H7 (cell line): ENCODE data around the gene KLHL29. TPM values are rescaled to one million over a fixed set of nuclear protein-coding genes. Genes with fewer than 3 reads are reported as not detected.
A peak's percentile ranks its signal among the peaks of the same experiment; 100 is the strongest.
"Not testable (repeated sequence)": the region's sequence is repeated elsewhere in the genome, so short reads cannot be mapped to it uniquely, and the experiment has no call there.

Experiments used
- DNase-seq: peaks from one replicate; pipeline ENCODE4 v3.0.0; 2012
- H3K27me3 ChIP-seq: 2 replicates; pipeline ENCODE4 v1.6.0; 2011; ENCODE audit warnings: mild to moderate bottlenecking, low read length; ENCODE audit not compliant: control insufficient read depth, insufficient read depth
- H3K36me3 ChIP-seq: replicated peaks from 2 replicates; pipeline ENCODE4 v1.5.1; 2011; ENCODE audit warnings: low read length; ENCODE audit not compliant: control insufficient read depth, insufficient read depth
- H3K4me3 ChIP-seq: 2 replicates; pipeline ENCODE4 v1.5.1; 2011; ENCODE audit warnings: low read depth, mild to moderate bottlenecking, control low read depth, low read length, moderate library complexity; ENCODE audit not compliant: insufficient read depth
- total RNA-seq: library from RNA; depleted of rRNA; stranded (reverse); fragments of >200 nt; shearing (Covaris generic); gene quantifications from 2 replicates; pipeline ENCODE4 v1.2.3, GENCODE V29; 2014; rRNA removed

Gene KLHL29
- total RNA-seq, result 6.2 and 11.9 TPM in 2 replicates

- Histone ChIP-seq H3K27me3 (peaks cover 39% of the 10 kb centered on the region), H3K4me3 (peak within 1 kb of the TSS; percentile 60), H3K36me3 (no peaks in the 10 kb centered on the region)
- DNase-seq, result peak; percentile 97
Measured at GRCh38 chr2:23384551-23385343, at the start of gene KLHL29. KLHL29 (plus strand) TSS chr2:23385179; CDS start chr2:23562197, 177,018 bp downstream.

DNA sequence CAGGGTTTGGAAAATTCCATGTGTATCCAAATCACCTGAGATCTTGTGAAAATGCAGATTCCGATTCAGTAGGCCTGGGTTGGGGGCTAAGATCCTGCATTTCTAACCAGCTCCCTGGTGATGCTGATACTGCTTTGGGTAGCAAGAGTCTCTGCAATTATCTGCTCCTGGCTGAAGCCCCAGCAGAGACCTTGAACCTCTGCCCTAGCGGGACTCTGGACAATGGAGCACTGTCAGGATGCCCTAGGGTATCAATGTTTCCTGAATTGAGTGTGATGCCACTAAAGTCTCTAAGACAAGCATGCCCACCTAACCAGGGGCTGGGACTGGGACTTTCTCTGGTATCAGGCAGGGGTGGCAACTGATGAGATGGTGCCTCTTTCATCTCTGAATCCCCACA lies 49.4 kb upstream of the KLHL29 start:
- no peaks in the 10 kb centered on the region for H3K36me3 ChIP-seq
- H3K27me3 ChIP-seq, result no peaks in the 10 kb centered on the region
- DNase-seq, result no peak
- H3K4me3 ChIP-seq, result no peak overlapping the region

GRCh38 chr2:23342075-23342474 lies 42.9 kb upstream of the KLHL29 start:
- no peak for DNase-seq
- Histone ChIP-seq H3K36me3 (no peaks in the 10 kb centered on the region), H3K4me3 (no peak overlapping the region), H3K27me3 (no peaks in the 10 kb centered on the region)

GRCh38 chr2:23346029-23346428 lies 39.0 kb upstream of the KLHL29 start:
- Histone ChIP-seq H3K36me3 (no peaks in the 10 kb centered on the region), H3K4me3 (no peak overlapping the region), H3K27me3 (peaks cover 2% of the 10 kb centered on the region)
- DNase-seq, result no peak

GRCh38 chr2:23346781-23347180 lies 38.2 kb upstream of the KLHL29 start:
- no peak for DNase-seq
- H3K4me3 ChIP-seq, result no peak overlapping the region
- peaks cover 4% of the 10 kb centered on the region for H3K27me3 ChIP-seq

GRCh38 chr2:23347471-23348092 lies 37.4 kb upstream of the KLHL29 start:
- H3K4me3 ChIP-seq, result no peak overlapping the region
- peaks cover 7% of the 10 kb centered on the region for H3K27me3 ChIP-seq
- DNase-seq, result no peak
- no peaks in the 10 kb centered on the region for H3K36me3 ChIP-seq

More at GRCh38 chr2:23346781-23347180, 38.2 kb upstream of the KLHL29 start:
- H3K36me3 ChIP-seq, result no peaks in the 10 kb centered on the region

DNA sequence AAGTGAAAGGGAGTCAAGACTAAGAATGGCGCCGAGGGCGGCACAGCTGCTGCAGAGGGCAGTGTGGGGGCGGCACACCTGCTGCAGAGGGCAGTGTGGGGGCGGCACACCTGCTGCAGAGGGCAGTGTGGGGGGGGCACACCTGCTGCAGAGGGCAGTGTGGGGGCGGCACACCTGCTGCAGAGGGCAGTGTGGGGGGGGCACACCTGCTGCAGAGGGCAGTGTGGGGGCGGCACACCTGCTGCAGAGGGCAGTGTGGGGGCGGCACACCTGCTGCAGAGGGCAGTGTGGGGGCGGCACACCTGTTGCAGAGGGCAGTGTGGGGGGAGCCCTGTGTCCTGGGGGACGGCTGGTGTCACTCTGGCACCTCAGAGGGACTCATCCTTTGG lies 36.9 kb upstream of the KLHL29 start:
- not testable (repeated sequence) for H3K4me3 ChIP-seq, DNase-seq, H3K27me3 ChIP-seq, H3K36me3 ChIP-seq

- no peak for DNase-seq
- no peak overlapping the region for H3K4me3 ChIP-seq
- H3K36me3 ChIP-seq, result no peaks in the 10 kb centered on the region
- H3K27me3 ChIP-seq, result peaks cover 7% of the 10 kb centered on the region
Measured at GRCh38 chr2:23349508-23349907, 35.5 kb upstream of the KLHL29 start.

DNA sequence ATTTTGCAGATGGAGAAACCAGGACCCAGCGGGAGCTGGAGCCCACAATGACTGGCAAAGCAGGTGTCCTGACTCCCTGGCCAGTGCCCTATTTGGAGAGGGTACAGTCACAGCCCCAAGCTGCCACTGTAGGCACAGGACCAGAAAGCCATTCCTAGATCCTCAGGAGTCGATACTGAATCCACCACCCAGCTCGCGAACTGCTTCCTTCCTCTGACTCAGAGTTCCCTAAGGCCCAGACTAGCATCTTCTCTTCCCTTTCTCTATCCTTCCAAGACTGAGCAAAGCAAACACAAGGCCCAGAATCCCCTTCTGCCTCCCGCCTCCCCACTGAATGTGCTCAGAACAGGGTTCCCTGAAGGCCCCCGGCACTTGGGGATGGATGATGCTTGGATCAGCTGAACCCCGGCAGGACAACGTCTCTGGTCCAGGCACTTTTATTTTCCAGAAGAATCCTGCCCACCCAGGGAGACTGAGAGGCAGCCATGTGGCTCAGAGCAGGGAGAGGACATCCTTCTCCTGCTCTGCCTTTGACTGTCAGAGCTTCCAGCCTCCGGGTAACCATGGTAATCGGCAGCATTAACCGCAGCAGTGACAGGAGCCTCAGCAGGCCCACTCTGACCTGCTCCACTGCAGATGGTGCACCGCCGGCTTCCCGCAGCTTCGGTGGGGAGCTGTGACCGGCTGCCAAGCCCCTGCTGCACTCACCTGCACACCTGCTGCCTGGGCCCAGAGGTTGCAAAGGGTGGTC lies 34.8 kb upstream of the KLHL29 start:
- DNase-seq, result no peak
- H3K36me3 ChIP-seq, result no peaks in the 10 kb centered on the region
- H3K27me3 ChIP-seq, result peaks cover 7% of the 10 kb centered on the region
- no peak overlapping the region for H3K4me3 ChIP-seq

GRCh38 chr2:23350792-23351355 lies 34.1 kb upstream of the KLHL29 start:
- no peaks in the 10 kb centered on the region for H3K36me3 ChIP-seq
- peaks cover 7% of the 10 kb centered on the region for H3K27me3 ChIP-seq
- DNase-seq, result no peak
- H3K4me3 ChIP-seq, result no peak overlapping the region

GRCh38 chr2:23351388-23352141 lies 33.4 kb upstream of the KLHL29 start:
- Histone ChIP-seq H3K27me3 (peaks cover 7% of the 10 kb centered on the region), H3K36me3 (no peaks in the 10 kb centered on the region), H3K4me3 (no peak overlapping the region)
- DNase-seq, result peak; percentile 96

GRCh38 chr2:23354554-23354953 lies 30.4 kb upstream of the KLHL29 start:
- Histone ChIP-seq H3K27me3 (peaks cover 7% of the 10 kb centered on the region), H3K4me3 (no peak overlapping the region), H3K36me3 (no peaks in the 10 kb centered on the region)
- no peak for DNase-seq

DNA sequence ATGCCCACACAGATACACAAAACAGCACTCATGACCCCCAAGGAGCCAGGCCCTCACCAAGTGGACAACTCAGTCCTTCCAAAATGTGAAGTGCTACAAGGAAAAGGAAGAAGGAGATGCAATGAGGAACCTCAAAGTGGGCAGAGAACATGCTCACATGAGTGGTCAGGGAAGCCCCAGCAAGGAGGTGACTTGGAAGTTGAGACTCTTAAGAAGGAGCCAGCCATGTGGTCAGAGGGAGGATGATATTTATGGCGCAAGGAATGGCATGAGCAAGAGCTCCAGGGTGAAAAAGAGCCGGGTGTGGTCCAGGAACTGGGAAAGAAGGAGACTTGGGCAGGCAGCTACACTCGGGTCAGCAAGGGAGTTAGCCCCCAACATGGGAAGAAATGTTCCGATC lies 30.0 kb upstream of the KLHL29 start:
- H3K36me3 ChIP-seq, result no peaks in the 10 kb centered on the region
- peaks cover 7% of the 10 kb centered on the region for H3K27me3 ChIP-seq
- no peak overlapping the region for H3K4me3 ChIP-seq
- DNase-seq, result no peak

GRCh38 chr2:23356711-23357110 lies 28.3 kb upstream of the KLHL29 start:
- Histone ChIP-seq H3K36me3 (no peaks in the 10 kb centered on the region), H3K4me3 (no peak overlapping the region), H3K27me3 (peaks cover 5% of the 10 kb centered on the region)
- no peak for DNase-seq
